Coronary artery (tissue), 2 donors: ENCODE results near the gene AXIN1.
A peak's percentile ranks its signal among the peaks of the same experiment; 100 is the strongest.

ENCODE experiments used
- DNase-seq: peaks from one replicate; pipeline ENCODE4 v3.0.0-alpha.2; 2017; ENCODE audit warnings: low spot score
- H3K27ac ChIP-seq, 2 donors: fragments of 200-600 bp; sonication (generic); one replicate each; pipeline ENCODE4 v1.5.1; 2016 to 2019
- H3K4me3 ChIP-seq: fragments of 200-600 bp; sonication (generic); 2 replicates; pipeline ENCODE4 v1.5.1; 2016; ENCODE audit warnings: mild to moderate bottlenecking, moderate library complexity
- TF ChIP-seq, protein P1 (sequence below): fragments of 200-600 bp; sonication (generic); IDR thresholded peaks from one replicate; pipeline ENCODE4 v1.5.1; 2019; ENCODE audit warnings: antibody characterized with exemption

The AXIN1 gene, protein sequence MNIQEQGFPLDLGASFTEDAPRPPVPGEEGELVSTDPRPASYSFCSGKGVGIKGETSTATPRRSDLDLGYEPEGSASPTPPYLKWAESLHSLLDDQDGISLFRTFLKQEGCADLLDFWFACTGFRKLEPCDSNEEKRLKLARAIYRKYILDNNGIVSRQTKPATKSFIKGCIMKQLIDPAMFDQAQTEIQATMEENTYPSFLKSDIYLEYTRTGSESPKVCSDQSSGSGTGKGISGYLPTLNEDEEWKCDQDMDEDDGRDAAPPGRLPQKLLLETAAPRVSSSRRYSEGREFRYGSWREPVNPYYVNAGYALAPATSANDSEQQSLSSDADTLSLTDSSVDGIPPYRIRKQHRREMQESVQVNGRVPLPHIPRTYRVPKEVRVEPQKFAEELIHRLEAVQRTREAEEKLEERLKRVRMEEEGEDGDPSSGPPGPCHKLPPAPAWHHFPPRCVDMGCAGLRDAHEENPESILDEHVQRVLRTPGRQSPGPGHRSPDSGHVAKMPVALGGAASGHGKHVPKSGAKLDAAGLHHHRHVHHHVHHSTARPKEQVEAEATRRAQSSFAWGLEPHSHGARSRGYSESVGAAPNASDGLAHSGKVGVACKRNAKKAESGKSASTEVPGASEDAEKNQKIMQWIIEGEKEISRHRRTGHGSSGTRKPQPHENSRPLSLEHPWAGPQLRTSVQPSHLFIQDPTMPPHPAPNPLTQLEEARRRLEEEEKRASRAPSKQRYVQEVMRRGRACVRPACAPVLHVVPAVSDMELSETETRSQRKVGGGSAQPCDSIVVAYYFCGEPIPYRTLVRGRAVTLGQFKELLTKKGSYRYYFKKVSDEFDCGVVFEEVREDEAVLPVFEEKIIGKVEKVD

DNA sequence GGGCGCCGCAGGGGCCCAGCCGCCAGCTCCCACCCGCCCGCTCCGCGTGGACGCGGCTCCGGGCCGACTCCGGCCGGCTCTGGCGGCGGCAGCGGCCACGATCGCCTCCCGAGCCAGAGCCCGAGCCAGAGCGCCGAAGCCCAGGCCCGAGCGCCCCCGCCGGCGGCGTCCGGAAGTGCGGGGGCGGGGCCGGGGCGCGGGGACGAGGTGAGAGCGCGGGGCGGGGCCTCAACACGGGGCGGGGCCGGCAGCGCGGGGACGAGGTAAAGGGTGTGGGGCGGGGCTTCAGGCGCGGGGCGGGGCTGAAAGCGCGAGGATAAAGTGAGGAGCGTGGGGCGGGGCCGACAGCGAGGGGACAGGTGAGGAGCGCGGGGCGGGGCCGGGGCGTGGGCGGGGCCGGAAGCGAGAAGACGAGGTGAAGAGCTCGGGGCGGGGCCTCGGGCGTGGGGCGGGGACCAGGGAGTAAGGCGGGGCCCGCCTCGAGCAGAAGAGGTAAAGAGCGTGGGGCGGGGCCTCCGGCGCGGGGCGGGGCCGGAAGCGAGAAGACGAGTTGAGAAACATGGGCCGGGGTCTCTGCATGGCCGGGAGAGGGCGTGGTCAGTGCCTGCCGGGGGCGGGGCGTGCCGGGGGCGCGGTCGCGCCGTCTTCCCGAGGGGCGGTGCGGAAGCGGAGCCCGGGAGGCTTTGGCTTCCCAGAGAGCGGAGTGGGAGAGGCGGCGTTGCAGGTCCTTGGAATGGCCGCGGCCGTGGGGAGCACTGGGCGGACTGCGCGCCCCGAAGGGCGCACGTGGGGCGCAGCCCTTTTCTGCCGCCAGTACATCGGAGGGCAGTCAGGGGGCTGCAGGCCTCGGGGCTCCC lies at the start of gene AXIN1:
AXIN1 (minus strand) TSS at position 177 of the 857 bp plus-strand sequence. CDS start 5,698 bp downstream, outside the sequence.
- TF ChIP-seq, protein P1, sequence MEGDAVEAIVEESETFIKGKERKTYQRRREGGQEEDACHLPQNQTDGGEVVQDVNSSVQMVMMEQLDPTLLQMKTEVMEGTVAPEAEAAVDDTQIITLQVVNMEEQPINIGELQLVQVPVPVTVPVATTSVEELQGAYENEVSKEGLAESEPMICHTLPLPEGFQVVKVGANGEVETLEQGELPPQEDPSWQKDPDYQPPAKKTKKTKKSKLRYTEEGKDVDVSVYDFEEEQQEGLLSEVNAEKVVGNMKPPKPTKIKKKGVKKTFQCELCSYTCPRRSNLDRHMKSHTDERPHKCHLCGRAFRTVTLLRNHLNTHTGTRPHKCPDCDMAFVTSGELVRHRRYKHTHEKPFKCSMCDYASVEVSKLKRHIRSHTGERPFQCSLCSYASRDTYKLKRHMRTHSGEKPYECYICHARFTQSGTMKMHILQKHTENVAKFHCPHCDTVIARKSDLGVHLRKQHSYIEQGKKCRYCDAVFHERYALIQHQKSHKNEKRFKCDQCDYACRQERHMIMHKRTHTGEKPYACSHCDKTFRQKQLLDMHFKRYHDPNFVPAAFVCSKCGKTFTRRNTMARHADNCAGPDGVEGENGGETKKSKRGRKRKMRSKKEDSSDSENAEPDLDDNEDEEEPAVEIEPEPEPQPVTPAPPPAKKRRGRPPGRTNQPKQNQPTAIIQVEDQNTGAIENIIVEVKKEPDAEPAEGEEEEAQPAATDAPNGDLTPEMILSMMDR, result peak; percentile 61
- peak; percentile 99 for DNase-seq
- Histone ChIP-seq H3K27ac (peak within 1 kb of the TSS; percentile 58 to 88), H3K4me3 (peak within 1 kb of the TSS; percentile 99)

DNA sequence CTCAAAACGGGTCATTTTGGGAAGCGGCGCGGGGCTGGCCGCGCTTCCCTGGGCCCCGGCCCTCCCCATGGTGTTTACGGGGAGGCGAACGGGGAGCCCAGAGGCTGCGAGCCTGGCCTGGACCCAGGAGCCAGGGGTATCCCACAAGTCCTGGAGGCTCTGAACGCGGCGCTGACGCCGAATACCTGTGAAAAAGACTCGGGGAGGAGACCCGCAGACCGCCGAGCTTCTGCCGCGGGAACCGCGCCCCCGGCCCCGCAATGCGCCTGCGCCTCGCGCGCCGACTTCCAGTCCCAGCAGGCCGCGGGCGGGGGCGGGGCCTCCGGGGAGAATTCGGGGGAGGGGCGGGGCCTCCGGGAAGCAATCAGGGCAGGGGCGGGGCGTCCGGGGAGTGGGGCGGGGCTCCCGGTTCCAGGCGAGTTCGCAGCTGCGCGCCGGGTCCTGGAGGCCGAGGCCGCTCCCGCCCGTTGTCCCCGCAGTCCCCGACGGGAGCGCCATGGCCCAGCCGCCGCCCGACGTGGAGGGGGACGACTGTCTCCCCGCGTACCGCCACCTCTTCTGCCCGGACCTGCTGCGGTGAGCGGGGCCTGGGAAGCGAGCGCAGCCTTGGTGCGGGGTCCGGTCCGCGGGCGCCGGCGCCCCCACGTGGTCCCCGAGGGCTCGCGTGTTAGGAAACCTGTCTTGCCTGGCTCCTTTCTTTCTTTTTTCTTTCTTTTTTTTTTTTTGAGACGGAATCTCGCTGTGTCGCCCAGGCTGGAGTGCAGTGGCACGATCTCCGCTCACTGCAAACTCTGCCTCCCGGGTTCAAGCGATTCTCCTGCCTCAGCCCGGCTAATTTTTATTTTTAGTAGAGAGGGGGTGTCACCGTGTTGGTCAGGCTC lies 49.2 kb upstream of the AXIN1 start, which contains the start of gene DECR2:
DECR2 (plus strand) TSS at position 418 of the 881 bp plus-strand sequence; CDS start at position 497, 79 bp downstream.
- peak within 1 kb of the TSS; percentile 88 to 98 for H3K27ac ChIP-seq
- TF ChIP-seq, protein P1, result no peak
- DNase-seq, result peak; percentile 97
- H3K4me3 ChIP-seq, result peak within 1 kb of the TSS; percentile 86

DNA sequence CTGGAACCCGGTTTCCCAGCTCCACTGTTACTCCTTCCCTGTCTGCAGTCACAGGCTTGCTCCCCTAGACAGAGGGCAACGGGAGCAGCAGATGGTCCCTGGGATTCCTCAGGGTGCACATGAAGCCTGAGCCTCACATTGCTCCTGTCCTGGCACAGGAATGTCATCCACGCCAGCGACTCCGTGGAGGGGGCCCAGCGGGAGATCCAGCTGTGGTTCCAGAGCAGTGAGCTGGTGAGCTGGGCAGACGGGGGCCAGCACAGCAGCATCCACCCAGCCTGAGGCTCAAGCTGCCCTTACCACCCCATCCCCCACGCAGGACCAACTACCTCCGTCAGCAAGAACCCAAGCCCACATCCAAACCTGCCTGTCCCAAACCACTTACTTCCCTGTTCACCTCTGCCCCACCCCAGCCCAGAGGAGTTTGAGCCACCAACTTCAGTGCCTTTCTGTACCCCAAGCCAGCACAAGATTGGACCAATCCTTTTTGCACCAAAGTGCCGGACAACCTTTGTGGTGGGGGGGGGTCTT lies 47.6 kb upstream of the AXIN1 start:
- Histone ChIP-seq H3K27ac (peak overlapping the region in 1 of 2 donors; percentile 98), H3K4me3 (peak overlapping the region; percentile 86)
- no peak for DNase-seq
- TF ChIP-seq, protein P1, result no peak

DNA sequence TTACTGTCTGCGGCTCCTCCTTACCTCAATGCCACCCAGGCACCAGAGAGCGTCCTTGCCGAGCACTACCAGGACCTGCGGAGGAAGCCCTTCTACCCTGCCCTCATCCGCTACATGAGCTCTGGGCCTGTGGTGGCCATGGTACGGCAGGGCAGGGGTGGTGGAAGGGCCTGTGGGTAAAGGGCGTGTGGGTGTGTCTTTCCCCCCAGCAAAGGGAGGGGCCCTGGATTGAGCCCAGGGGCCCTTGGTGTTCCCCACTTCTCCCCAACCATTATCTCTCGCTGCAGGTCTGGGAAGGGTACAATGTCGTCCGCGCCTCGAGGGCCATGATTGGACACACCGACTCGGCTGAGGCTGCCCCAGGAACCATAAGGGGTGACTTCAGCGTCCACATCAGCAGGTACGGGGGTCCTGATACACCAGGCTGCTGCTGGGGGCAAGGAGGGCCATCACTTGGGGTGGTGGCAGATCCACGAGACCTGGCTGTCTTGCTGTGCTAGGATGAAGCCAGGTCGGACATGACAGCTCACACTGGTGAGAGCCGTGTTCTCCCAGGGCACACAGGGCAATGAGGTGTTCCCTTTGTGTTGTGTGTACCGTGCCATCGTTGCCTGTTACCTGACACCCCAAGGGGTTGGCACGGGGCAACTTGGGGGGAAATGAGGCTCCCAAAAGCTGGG lies 47.0 kb upstream of the AXIN1 start:
- peak overlapping the region in 1 of 2 donors; percentile 98 for H3K27ac ChIP-seq
- DNase-seq, result no peak
- TF ChIP-seq, protein P1, result no peak
- H3K4me3 ChIP-seq, result no peak overlapping the region

DNA sequence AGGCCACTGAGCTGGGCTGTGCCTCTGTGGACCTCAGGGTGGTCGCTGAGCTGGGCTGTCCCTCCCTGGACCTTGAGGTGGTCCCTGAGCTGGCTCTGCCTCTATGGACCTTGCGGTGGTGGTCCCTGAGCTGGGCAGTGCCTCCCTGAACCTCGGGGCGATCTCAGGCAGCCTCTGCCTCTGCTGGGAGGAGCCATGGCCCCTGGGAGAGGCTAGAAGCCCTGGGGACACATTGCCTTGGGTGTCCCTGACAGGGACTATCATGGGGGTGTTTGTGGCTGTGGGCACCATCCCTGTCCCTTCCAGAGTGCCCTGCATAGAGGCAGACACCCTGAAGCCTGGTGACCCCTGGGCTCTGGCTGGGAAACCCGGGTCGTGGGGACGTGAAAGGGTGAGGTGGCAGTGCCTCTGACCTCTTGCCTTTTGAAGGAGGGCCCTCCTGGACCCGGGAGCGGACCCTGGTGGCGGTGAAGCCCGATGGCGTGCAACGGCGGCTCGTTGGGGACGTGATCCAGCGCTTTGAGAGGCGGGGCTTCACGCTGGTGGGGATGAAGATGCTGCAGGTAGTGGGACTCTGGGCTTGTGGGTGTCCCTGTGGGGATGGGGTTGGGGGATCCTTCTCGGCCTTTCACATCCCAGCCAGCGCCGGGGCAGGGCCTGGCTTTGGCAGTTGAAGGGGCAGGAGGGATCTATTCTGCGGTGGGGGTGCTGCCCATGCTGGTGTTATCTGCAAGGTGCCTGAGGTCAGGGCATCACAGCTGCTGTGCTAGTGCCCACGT lies 46.2 kb upstream of the AXIN1 start:
- TF ChIP-seq, protein P1, result no peak
- no peak for DNase-seq
- no peak overlapping the region for H3K4me3 ChIP-seq
- H3K27ac ChIP-seq, result peak overlapping the region in 1 of 2 donors; percentile 92
